GM12878 (cell line): ENCODE results near the gene THBS3. TPM values are rescaled to one million over a fixed set of nuclear protein-coding genes. Genes with fewer than 3 reads are reported as not detected.
A peak's percentile ranks its signal among the peaks of the same experiment; 100 is the strongest.

Experiments used
- ATAC-seq: fragments of 200-7000 bp; cut with Tn5 transposase; 3 replicates; pipeline ENCODE4 v1.9.1; 2020; ENCODE audit warnings: mild to moderate bottlenecking, moderate library complexity
- BruUV-seq: library from RNA; stranded (reverse); fragments of 400-500 nt; replicated peaks from 2 replicates; lab custom pipeline; 2021; lab: Mats Ljungman, UMichigan
- CTCF ChIA-PET: fragments of 300-600 bp; sonication (Branson Sonifier 250); formaldehyde crosslinking; extraction: SDS; loops from one replicate; lab custom pipeline; 2021; ENCODE audit warnings: inconsistent platforms; lab: Yijun Ruan, JAX
- POLR2A ChIA-PET: fragments of 350-600 bp; formaldehyde crosslinking; extraction: SDS; loops from one replicate; lab custom pipeline; 2021; ENCODE audit warnings: inconsistent platforms; lab: Charles Lee
- RAD21 ChIA-PET: fragments of 300-600 bp; sonication (Branson Sonifier 250); formaldehyde crosslinking; loops from one replicate; lab custom pipeline; 2023; ENCODE audit warnings: antibody characterized with exemption; ENCODE audit not compliant: unreplicated experiment; lab: Charles Lee
- SMC1A ChIA-PET: fragments of 300-600 bp; sonication (Branson Sonifier 250); formaldehyde crosslinking; loops from one replicate; lab custom pipeline; 2023; ENCODE audit not compliant: unreplicated experiment, uncharacterized antibody; lab: Charles Lee
- DNase-seq: peaks from one replicate; pipeline ENCODE4 v3.0.0-alpha.2; 2011; ENCODE audit warnings: low read depth, low spot score
- FAIRE-seq: peaks from 3 replicates; lab custom pipeline; 2011; peaks lifted over from hg19 to GRCh38; lab: Jason Lieb, UNC
- H2AFZ ChIP-seq: 2 replicates; pipeline ENCODE4 v1.6.0; 2011; ENCODE audit warnings: low read depth, low read length, control low read depth; ENCODE audit not compliant: control insufficient read depth
- H3K27ac ChIP-seq: 2 replicates; pipeline ENCODE4 v1.5.1; 2011; ENCODE audit warnings: control low read depth; ENCODE audit not compliant: control insufficient read depth, insufficient read depth
- H3K27me3 ChIP-seq, 2 experiments: replicated peaks in 1 of 2; 2 replicates each; pipeline versions ENCODE4 v1.6.0 to v1.6.1; 2011; ENCODE audit warnings: low read length in 1 of 2; ENCODE audit not compliant: control insufficient read depth in 2 of 2, insufficient read depth in 2 of 2
- H3K36me3 ChIP-seq, 2 experiments: 2 replicates each; pipeline ENCODE4 v1.5.1; 2011; ENCODE audit warnings: low read length in 1 of 2; ENCODE audit not compliant: control insufficient read depth in 2 of 2, insufficient read depth in 2 of 2
- H3K4me1 ChIP-seq: 2 replicates; pipeline ENCODE4 v1.6.1; 2011; ENCODE audit warnings: mild to moderate bottlenecking, low read length, moderate library complexity, mixed read lengths; ENCODE audit not compliant: control insufficient read depth, insufficient read depth
- H3K4me2 ChIP-seq: 2 replicates; pipeline ENCODE4 v1.6.0; 2011; ENCODE audit warnings: control low read depth; ENCODE audit not compliant: control insufficient read depth, insufficient read depth
- H3K4me3 ChIP-seq: fragments of 200-600 bp; sonication (generic); 2 replicates; pipeline ENCODE4 v1.5.1; 2016
- H3K79me2 ChIP-seq: 2 replicates; pipeline ENCODE4 v1.6.0; 2011; ENCODE audit warnings: low read length; ENCODE audit not compliant: control insufficient read depth, insufficient read depth
- H3K9ac ChIP-seq: 2 replicates; pipeline ENCODE4 v1.8.0; 2011; ENCODE audit warnings: low read length, control low read depth, mixed read lengths; ENCODE audit not compliant: control insufficient read depth, insufficient read depth
- H3K9me3 ChIP-seq: replicated peaks from 3 replicates; pipeline ENCODE4 v1.5.1; 2011; ENCODE audit warnings: mild to moderate bottlenecking, low read length; ENCODE audit not compliant: control insufficient read depth, insufficient read depth
- H4K20me1 ChIP-seq: 2 replicates; pipeline ENCODE4 v1.6.0; 2011; ENCODE audit not compliant: control insufficient read depth, insufficient read depth
- NFYA ChIP-seq: IDR thresholded peaks from 2 replicates; pipeline ENCODE4 v1.6.1; 2011; ENCODE audit warnings: low read depth, mild to moderate bottlenecking, low read length, improper control_type of control experiment, borderline replicate concordance
- PAX8 ChIP-seq: fragments of 450-650 bp; IDR thresholded peaks from 2 replicates; pipeline ENCODE4 v1.6.1; 2017; ENCODE audit warnings: mild to moderate bottlenecking, moderate library complexity
- PKNOX1 ChIP-seq: fragments of 450-650 bp; IDR thresholded peaks from 2 replicates; pipeline ENCODE4 v1.6.1; 2016; ENCODE audit warnings: mild to moderate bottlenecking
- RELA ChIP-seq: fragments of 450-650 bp; IDR thresholded peaks from 2 replicates; pipeline ENCODE4 v1.8.0; 2014; ENCODE audit warnings: borderline replicate concordance; ENCODE audit not compliant: partially characterized antibody
- TBL1XR1 ChIP-seq: IDR thresholded peaks from 2 replicates; pipeline ENCODE4 v1.6.1; 2012; ENCODE audit warnings: low read depth, low read length, improper control_type of control experiment
- ZBTB40 ChIP-seq: fragments of 450-650 bp; IDR thresholded peaks from 2 replicates; pipeline ENCODE4 v1.6.1; 2016; ENCODE audit warnings: mild to moderate bottlenecking, moderate library complexity, borderline replicate concordance
- ZNF217 ChIP-seq: fragments of 450-650 bp; IDR thresholded peaks from 2 replicates; pipeline ENCODE4 v1.6.1; 2017; ENCODE audit warnings: antibody characterized with exemption, mild to moderate bottlenecking
- WGBS: methylation state at CpG from one replicate; pipeline ENCODE4 v1.1.6; 2016; ENCODE audit warnings: low lambda C conversion rate; ENCODE audit not compliant: insufficient replicate concordance, insufficient coverage; ENCODE audit errors: missing lambda C conversion rate; 5-methylcytosine and 5-hydroxymethylcytosine counted together
- in situ Hi-C: fragments of 300-500 bp; cut with MboI; formaldehyde crosslinking; loops from 9 replicates; pipeline ENCODE4 v1.14.3; 2018; ENCODE audit warnings: mixed read lengths
- intact Hi-C: fragments of 100-400 bp; cut with micrococcal nuclease; formaldehyde crosslinking; loops from one replicate; pipeline ENCODE4 v1.14.2; 2022; ENCODE audit not compliant: unreplicated experiment
- polyA plus RNA-seq, 11 experiments: library from polyadenylated mRNA; depleted of rRNA in 4 of 11; unstranded in 6 of 11; stranded (reverse) in 5 of 11; fragments of >200 nt; fragmentation: Nextera tagmentation in 4 of 11; fragmentation: Illumina TruSeq in 1 of 11; extraction: Ambion mirVana in 4 of 11; extraction: Trizol in 1 of 11; gene quantifications; 1 replicate in 1 of 11; 2 replicates in 10 of 11; pipeline versions ENCODE4 v1.2.1 to v1.2.3, GENCODE V29; 2011 to 2016; ENCODE audit warnings: inconsistent platforms in 2 of 11, missing spikeins in 2 of 11, low read depth in 1 of 11
- total RNA-seq, 4 experiments: library from RNA; depleted of rRNA in 3 of 4; stranded (reverse); fragments of >200 nt in 3 of 4; fragmentation: Illumina TruSeq in 1 of 4; extraction: Trizol in 1 of 4; gene quantifications; 2 replicates each; pipeline versions ENCODE4 v1.2.1 to v1.2.3, GENCODE V29; 2013 to 2021
- TF ChIP-seq, protein P1 (sequence below): fragments of 450-650 bp; IDR thresholded peaks from 2 replicates; pipeline ENCODE4 v1.6.1; 2017; ENCODE audit warnings: mild to moderate bottlenecking, low read depth, inconsistent platforms; ENCODE audit not compliant: poor library complexity, severe bottlenecking
- TF ChIP-seq, protein P2 (sequence below): IDR thresholded peaks from 2 replicates; pipeline ENCODE4 v1.6.1; 2011; ENCODE audit warnings: low read depth, low read length, improper control_type of control experiment, borderline replicate concordance
- TF ChIP-seq, protein P3 (sequence below): IDR thresholded peaks from 2 replicates; pipeline ENCODE4 v1.6.1; 2012; ENCODE audit warnings: low read depth, low read length, improper control_type of control experiment
- TF ChIP-seq, protein P4 (sequence below): IDR thresholded peaks from 2 replicates; pipeline ENCODE4 v1.6.1; 2011; ENCODE audit warnings: low read depth, mild to moderate bottlenecking, low read length, moderate library complexity, borderline replicate concordance; ENCODE audit errors: extremely low read depth

THBS3 gene
- total and polyA plus RNA-seq, 10 of the 15 experiments (the other 5 are each of a cell fraction or from before 2014, with no cell fraction given), result 0.66 to 3.6 (median 2.0) TPM

DNA sequence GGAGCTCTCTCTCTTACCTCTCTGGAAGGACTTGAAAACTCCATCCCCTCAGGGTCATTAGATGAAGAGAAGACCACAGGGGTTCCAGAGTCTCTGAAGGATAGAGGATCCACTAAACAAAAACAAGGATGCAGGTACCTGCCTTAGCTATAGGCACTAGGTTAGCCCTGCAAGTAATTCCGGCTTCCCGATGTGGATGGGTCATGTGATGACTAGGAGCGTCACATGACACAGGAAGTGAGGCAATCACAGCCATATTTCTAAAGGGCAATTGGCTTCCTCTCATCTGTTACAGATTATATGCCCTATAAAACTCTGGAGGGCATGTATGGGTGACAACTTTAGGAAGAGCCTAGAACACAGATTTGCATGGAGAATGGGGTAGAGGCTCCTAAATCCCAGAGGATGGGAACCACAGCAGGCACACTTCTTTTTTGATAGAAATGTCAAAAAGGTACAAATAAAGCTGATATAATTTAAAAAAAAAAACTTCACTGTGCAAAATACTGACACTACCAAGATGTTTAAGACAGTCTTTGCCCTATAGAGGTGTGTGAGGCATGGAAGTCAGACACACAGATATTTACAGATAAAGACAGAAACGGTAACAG, 33.5 kb upstream of the THBS3 start:
- no TSS peak for BruUV-seq
- peak; percentile 47 for ATAC-seq
- DNase-seq, result no peak
- intact Hi-C loops (loop anchor here (5.0 kb wide), 1 partner anchor 34 kb away; the partner anchor contains the start of genes MTX1 and THBS3), in situ Hi-C loops (no loop called here)
- ChIA-PET CTCF (interaction anchor here (0.5 to 5.5 kb wide), 13 partner anchors 10 to 617 kb away, joined by 3 to 28 read pairs (median 4); partner anchors contain the start of genes KRTCAP2, MTX1, THBS3 and TRIM46), RAD21 (interaction anchor here (0.7 to 2.1 kb wide), 4 partner anchors 9 to 67 kb away, joined by 3 to 10 read pairs (median 4); partner anchors contain the start of gene FDPS), SMC1A (interaction anchor here (0.7 to 1.9 kb wide), 9 partner anchors 10 to 441 kb away, joined by 3 to 7 read pairs (median 4); partner anchors contain the start of gene KRTCAP2), POLR2A (interaction anchor here (0.6 to 2.2 kb wide), 8 partner anchors 14 to 68 kb away, joined by 3 to 13 read pairs (median 4); partner anchors contain the start of genes ENTREP3, FDPS and KRTCAP2)
- no peaks in the 10 kb centered on the region for H4K20me1 ChIP-seq
- H3K27ac ChIP-seq, result peak overlapping the region; percentile 47
- H3K27me3 ChIP-seq, result no peaks in the 10 kb centered on the region
- H2AFZ ChIP-seq, result peak overlapping the region; percentile 88
- peak overlapping the region; percentile 62 for H3K9ac ChIP-seq
- H3K79me2 ChIP-seq, result peaks cover 13% of the 10 kb centered on the region
- 2% methylated on average over 4 of the region's 4 CpGs for WGBS
- H3K36me3 ChIP-seq, result no peaks in the 10 kb centered on the region; a peak in 2 of 4 replicates
- H3K4me1 ChIP-seq, result peaks cover 14% of the 10 kb centered on the region
- H3K4me2 ChIP-seq, result peak overlapping the region; percentile 83
- H3K9me3 ChIP-seq, result no peaks in the 10 kb centered on the region
- FAIRE-seq, result no peak
- H3K4me3 ChIP-seq, result peak overlapping the region; percentile 71
- TF ChIP-seq PKNOX1 (no peak), RELA (peak; percentile 63), ZNF217 (no peak), PAX8 (peak; percentile 56; the same call in 1 of the 2 replicates), NFYA (no peak), ZBTB40 (peak; percentile 94), TBL1XR1 (peak; percentile 57; the same call in 1 of the 2 replicates)
- TF ChIP-seq, protein P1, sequence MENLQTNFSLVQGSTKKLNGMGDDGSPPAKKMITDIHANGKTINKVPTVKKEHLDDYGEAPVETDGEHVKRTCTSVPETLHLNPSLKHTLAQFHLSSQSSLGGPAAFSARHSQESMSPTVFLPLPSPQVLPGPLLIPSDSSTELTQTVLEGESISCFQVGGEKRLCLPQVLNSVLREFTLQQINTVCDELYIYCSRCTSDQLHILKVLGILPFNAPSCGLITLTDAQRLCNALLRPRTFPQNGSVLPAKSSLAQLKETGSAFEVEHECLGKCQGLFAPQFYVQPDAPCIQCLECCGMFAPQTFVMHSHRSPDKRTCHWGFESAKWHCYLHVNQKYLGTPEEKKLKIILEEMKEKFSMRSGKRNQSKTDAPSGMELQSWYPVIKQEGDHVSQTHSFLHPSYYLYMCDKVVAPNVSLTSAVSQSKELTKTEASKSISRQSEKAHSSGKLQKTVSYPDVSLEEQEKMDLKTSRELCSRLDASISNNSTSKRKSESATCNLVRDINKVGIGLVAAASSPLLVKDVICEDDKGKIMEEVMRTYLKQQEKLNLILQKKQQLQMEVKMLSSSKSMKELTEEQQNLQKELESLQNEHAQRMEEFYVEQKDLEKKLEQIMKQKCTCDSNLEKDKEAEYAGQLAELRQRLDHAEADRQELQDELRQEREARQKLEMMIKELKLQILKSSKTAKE, result no peak
- TF ChIP-seq, protein P2, sequence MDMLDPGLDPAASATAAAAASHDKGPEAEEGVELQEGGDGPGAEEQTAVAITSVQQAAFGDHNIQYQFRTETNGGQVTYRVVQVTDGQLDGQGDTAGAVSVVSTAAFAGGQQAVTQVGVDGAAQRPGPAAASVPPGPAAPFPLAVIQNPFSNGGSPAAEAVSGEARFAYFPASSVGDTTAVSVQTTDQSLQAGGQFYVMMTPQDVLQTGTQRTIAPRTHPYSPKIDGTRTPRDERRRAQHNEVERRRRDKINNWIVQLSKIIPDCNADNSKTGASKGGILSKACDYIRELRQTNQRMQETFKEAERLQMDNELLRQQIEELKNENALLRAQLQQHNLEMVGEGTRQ, result peak; percentile 99
- TF ChIP-seq, protein P3, sequence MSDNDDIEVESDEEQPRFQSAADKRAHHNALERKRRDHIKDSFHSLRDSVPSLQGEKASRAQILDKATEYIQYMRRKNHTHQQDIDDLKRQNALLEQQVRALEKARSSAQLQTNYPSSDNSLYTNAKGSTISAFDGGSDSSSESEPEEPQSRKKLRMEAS, result peak; percentile 34; the same call in 1 of the 2 replicates
- TF ChIP-seq, protein P4, sequence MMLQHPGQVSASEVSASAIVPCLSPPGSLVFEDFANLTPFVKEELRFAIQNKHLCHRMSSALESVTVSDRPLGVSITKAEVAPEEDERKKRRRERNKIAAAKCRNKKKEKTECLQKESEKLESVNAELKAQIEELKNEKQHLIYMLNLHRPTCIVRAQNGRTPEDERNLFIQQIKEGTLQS, result peak; percentile 99
